ENCODE data around the gene CCND1.

Gene CCND1

DNA sequence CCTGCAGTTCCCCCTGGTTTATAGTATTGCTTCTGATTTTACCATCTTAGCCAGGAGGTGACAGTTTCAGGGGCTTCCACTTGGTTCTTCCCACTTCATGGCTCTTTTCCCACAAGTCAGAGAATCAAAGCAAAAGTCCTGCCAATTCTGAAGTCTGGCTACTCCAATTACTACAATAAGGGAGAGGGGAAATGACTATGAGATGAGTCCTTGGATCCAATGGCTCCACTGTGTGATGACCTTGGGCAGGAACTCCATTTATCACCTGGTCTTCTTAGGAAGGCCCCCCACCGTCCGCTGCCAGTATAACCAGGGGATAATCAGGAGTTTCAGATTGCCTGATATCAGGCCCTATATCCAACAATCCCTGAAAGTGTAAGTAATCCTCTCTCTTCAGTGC lies 31.6 kb upstream of the CCND1 start:
- no peak overlapping the region for H3K27ac ChIP-seq (ENCODE audit: poor library complexity, severe bottlenecking)

DNA sequence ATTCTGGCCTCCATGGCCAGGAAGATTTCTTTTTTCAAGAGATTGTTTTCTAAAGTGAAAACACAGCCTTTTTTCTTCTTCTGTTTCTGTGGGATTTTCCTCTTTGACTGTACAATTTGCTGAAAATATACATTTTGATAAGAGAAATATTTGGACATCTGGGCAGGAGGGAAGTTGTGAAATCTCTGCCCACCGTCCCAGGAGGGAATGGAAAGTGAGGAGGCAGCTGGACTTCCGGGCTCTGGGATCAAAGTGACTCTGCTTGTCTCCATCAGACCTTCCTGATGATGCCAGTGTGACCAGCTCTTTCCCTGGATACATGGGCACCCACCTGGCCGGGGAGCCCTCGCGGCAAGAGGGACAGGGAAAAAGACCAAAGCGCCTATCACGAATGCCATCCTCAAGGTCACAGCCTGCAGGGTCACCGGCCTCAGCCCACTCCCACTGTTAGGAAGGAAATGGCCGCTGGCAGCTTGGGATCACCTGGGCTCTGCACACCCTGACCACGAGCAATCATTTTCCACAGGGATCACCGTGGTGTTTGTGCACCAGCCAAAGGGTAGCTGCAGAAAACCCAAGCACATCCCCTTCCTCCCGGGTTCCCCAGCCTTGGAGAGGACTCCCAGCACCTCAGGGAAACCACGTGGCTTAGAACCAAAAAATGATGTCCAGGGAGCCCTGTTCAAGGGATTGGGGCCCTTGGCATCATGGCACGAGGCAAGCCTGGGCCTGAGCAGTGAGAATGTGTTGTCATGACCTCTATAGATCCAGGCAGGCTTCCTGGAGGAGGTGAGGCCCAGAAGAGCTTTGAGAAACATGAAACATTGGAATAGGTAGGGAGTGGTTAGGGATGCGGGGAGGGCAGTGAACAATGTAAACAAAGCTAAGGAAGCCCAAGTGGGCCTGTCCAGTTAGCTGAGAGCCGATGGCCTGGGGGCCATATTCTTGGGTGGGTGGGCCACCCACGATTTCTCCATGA lies 29.1 kb upstream of the CCND1 start:
- H3K4me3 ChIP-seq (ENCODE audit: severe bottlenecking), result no peak overlapping the region
- no peaks in the 10 kb centered on the region for H3K36me3 ChIP-seq (ENCODE audit: low read depth)
- DNase-seq (ENCODE audit: low spot score) (no peak), ATAC-seq (ENCODE audit: low read depth) (no peak)
- H3K9me3 ChIP-seq (ENCODE audit: severe bottlenecking), result peaks cover 5% of the 10 kb centered on the region
- H3K4me1 ChIP-seq (ENCODE audit: insufficient read depth, poor library complexity, severe bottlenecking), result no peaks in the 10 kb centered on the region
- TF ChIP-seq, protein P1, sequence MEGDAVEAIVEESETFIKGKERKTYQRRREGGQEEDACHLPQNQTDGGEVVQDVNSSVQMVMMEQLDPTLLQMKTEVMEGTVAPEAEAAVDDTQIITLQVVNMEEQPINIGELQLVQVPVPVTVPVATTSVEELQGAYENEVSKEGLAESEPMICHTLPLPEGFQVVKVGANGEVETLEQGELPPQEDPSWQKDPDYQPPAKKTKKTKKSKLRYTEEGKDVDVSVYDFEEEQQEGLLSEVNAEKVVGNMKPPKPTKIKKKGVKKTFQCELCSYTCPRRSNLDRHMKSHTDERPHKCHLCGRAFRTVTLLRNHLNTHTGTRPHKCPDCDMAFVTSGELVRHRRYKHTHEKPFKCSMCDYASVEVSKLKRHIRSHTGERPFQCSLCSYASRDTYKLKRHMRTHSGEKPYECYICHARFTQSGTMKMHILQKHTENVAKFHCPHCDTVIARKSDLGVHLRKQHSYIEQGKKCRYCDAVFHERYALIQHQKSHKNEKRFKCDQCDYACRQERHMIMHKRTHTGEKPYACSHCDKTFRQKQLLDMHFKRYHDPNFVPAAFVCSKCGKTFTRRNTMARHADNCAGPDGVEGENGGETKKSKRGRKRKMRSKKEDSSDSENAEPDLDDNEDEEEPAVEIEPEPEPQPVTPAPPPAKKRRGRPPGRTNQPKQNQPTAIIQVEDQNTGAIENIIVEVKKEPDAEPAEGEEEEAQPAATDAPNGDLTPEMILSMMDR (IDR thresholded peaks at IDR 0.05; ENCODE audit: poor library complexity, severe bottlenecking), result no peak
- H3K27ac ChIP-seq (ENCODE audit: poor library complexity, severe bottlenecking), result no peak overlapping the region
- H3K27me3 ChIP-seq (ENCODE audit: insufficient read depth, poor library complexity, severe bottlenecking), result no peaks in the 10 kb centered on the region

More for the DNA sequence above, 31.6 kb upstream of the CCND1 start:
- Histone ChIP-seq H3K4me3 (ENCODE audit: severe bottlenecking) (no peak overlapping the region), H3K4me1 (ENCODE audit: insufficient read depth, poor library complexity, severe bottlenecking) (no peaks in the 10 kb centered on the region), H3K27me3 (ENCODE audit: insufficient read depth, poor library complexity, severe bottlenecking) (no peaks in the 10 kb centered on the region), H3K9me3 (ENCODE audit: severe bottlenecking) (peaks cover 5% of the 10 kb centered on the region), H3K36me3 (ENCODE audit: low read depth) (no peaks in the 10 kb centered on the region)
- no peak for DNase-seq (ENCODE audit: low spot score)
- no peak for ATAC-seq (ENCODE audit: low read depth)
- TF ChIP-seq, protein P1 (IDR thresholded peaks at IDR 0.05; ENCODE audit: poor library complexity, severe bottlenecking), result no peak

DNA sequence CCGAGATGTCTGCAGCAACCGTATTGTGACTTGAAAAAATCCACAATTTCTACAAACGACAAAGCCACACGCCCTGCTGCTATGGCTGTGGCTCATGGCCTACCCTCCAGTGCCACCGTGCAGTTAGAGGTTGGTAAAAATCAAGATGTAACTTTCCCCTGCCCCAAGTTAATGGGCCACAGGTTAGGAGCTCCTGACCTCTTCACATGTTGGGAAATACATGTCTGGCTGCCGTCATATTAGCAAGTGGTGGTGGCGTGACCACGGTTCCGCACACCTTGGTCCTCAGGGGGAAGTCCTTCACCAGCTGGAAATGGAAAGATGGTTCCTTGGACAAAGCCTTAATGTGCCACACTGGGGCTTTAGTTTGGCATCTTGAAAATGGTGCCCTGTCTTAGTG lies 27.4 kb upstream of the CCND1 start:
- no peaks in the 10 kb centered on the region for H3K36me3 ChIP-seq (ENCODE audit: low read depth)
- H3K4me1 ChIP-seq (ENCODE audit: insufficient read depth, poor library complexity, severe bottlenecking), result no peaks in the 10 kb centered on the region
- no peak overlapping the region for H3K4me3 ChIP-seq (ENCODE audit: severe bottlenecking)
- H3K27ac ChIP-seq (ENCODE audit: poor library complexity, severe bottlenecking), result no peak overlapping the region
- TF ChIP-seq, protein P1 (IDR thresholded peaks at IDR 0.05; ENCODE audit: poor library complexity, severe bottlenecking), result no peak
- DNase-seq (ENCODE audit: low spot score) (no peak), ATAC-seq (ENCODE audit: low read depth) (no peak)
- H3K27me3 ChIP-seq (ENCODE audit: insufficient read depth, poor library complexity, severe bottlenecking), result no peaks in the 10 kb centered on the region
- H3K9me3 ChIP-seq (ENCODE audit: severe bottlenecking), result peaks cover 5% of the 10 kb centered on the region

DNA sequence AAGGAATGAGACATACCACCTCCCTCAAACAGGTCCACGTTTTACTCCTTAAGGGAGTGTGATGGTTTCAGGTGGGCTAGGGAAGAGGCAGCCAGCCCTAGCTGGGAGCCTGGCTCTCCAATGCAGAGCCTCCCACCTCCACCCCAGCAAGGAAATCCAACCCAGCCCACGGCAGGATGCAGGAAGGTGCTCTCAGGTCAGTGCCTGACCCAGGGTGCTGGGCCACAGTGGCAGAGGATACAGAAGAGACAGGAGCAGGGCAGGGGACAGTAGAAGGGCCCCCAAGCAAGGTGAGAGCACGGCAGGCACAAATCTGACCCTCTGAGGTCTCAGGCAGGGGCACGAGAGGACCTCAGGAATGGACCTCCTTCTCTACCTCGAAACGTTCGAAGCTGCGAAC lies 26.9 kb upstream of the CCND1 start:
- TF ChIP-seq, protein P1 (IDR thresholded peaks at IDR 0.05; ENCODE audit: poor library complexity, severe bottlenecking), result no peak
- no peak for ATAC-seq (ENCODE audit: low read depth)
- H3K27ac ChIP-seq (ENCODE audit: poor library complexity, severe bottlenecking), result no peak overlapping the region

More for the DNA sequence above, 26.9 kb upstream of the CCND1 start:
- H3K4me1 ChIP-seq (ENCODE audit: insufficient read depth, poor library complexity, severe bottlenecking), result no peaks in the 10 kb centered on the region
- H3K4me3 ChIP-seq (ENCODE audit: severe bottlenecking), result no peak overlapping the region
- peaks cover 5% of the 10 kb centered on the region for H3K9me3 ChIP-seq (ENCODE audit: severe bottlenecking)
- H3K36me3 ChIP-seq (ENCODE audit: low read depth), result no peaks in the 10 kb centered on the region
- H3K27me3 ChIP-seq (ENCODE audit: insufficient read depth, poor library complexity, severe bottlenecking), result no peaks in the 10 kb centered on the region
- DNase-seq (ENCODE audit: low spot score), result no peak
